Measurements from ENCODE around the gene AZIN2.

Gene AZIN2

DNA sequence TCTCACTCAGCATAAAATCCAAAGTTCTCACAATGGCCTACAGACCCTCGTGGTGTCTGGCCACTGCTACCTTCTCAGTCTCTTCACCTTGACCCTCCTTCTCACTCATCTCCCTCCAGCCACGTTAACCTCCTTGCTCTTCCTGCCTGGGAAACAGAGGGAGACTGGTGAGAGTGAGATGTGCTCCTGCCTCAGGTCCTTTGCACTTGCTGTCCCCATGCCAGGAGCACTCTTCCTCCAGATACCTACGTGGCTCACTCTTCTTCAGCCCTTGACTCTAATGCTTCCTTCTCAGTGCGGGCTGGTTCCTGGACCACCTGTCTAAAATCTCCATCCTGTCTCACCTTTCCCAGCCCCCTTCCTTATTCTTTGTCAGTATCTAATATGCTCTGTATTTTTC, 76.2 kb downstream of the AZIN2 start:
- DNase-seq = no peak

DNA sequence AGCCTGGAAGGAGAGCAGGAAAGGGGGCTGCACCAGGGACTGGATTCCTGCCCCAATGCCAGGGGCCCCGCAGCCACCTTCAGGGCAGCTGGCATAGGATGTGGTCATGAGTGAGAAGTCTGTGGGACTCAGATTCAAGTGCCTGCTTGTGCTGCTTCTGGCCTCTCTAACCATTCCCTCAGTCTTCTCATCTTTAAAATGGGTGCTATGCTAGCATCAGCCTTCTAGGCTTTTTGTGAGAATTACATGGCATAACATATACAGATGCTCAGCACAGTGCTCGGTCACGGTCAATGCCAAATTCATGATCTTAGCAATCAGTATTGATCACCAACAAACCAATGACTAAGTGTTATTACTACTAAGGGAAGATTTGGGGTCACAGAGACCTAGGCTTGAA, 77.4 kb downstream of the AZIN2 start:
- no peak for DNase-seq

DNA sequence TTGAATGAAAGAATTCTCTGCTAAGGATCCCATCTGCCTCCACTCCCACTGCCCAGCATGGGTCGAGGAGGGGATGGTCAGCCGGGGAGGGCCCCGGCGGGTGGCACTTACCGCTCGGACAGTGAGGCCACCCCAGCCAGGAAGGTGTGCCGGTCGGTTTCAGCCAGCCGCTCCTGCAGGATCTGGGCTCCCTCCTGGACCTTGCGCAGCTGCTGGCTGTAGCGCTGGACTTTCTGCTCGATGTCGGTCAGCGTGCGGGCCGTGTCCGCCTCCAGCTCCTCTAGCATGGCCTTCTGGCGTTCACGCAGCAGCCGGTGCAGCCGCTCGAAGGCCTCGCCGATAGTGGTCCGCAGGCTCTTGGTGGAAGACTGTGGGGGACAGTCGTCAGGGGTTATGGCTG, 78.6 kb downstream of the AZIN2 start:
- no peak for DNase-seq

DNA sequence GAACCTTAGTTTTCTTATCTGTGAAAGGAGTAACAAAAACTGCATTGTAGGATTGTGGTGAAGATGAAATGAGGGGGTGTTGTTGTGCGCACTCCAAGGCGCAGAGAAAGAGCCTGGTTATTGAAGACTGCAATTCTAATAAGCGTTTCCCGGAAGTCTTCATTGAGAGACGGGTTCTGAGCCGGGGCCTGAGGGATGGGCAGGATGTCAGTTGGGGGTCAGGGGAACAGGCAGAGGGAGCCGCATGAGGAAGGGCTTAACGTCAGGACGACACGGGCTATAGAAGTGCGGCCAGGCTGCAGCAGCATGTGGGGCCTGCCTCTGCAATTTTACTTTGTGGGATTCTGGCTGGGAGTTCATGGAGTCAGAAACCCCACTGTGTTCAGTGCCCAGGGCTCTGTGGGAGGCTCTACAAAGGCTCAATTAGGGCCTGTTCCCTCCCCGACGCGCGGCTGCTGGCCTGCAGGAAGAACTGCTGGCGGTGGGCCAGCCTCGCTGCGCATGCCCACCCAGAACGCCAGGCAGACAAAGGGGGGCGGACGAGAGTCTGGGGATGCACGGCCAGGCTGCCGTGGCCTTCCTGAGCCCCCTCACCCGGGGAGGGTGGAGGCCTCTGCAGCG, 80.2 kb downstream of the AZIN2 start:
- DNase-seq = no peak

DNA sequence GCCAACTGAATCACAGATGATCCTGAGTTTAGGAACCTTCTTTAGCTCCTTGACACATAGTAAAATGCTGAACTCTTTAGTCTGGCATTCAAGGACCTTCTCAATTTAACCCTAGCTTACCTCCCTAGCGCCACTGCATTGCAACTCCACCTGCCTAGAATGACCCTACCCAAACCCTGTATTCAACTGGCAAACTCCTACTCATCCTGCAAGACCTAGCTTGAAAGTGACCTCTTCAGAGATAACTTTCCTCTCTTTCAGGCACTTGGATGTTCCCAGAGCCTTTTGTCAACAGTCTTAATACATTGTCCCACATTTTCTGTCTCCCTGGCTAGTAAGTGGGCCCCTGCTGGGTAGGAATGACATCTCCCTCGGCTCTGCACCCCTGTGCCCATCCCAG, 81.2 kb downstream of the AZIN2 start:
- no peak for DNase-seq

DNA sequence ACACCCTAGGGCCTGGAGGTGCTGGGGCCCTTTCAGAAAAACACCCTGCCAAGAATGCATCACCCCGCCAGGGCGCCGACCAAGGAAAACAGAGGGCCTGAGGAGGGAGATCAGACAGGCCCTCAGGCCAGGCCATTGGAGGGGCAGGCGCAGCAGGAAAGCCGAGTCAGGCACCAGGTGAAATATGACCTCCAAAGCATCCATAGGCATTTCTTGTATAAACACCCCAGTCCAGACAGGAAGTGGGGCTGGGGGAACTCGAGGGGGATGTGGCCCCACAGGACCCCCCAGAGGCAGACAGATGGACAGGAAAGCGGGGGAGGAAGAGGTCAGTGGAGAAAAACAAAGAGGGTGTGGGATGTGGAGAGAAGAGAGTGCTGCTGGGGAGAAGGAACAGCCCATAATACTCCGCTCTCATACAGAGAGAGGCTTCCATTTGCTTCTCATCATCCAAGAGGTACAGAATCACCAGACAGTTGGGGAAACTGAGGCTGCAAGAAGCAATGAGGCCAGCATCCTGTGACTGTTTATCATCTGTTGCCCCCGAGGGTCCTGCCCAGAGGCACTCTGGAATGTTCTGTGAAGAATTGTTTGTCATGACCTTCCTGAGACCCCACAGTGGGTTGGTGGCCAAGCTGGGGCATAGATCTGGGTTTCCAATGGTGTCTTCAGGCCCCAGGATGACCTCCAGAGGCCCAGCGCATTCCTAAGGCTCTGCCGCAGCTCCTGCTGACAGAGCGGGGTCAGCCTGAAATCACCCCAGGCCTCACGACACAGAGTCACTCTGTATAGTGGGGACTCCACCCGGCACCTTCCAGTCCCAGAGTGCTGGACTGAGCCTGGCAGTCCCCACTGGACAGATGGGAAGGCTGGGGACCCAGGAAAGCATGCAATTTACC, 82.9 kb downstream of the AZIN2 start:
- no peak for DNase-seq

DNA sequence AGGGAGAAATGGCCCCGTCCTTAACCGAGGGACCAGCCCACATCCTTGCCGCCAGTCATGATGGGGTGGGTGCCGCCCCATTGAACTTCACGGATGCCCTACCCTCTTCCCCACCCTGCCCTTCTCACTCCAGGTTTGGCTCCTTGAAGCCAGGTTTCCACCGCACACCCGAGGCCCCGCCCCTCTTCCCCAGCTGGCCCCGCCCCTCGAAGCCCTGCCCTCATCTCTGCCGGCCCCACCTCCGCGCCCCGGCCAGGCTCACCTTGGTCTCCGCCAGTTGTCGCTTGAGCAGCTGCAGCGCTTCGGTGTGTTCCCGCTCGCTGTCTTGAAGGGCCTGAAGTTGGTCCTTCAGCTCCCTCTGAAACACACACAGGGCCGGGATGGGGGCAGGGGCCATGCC, 84.3 kb downstream of the AZIN2 start:
- no peak for DNase-seq

DNA sequence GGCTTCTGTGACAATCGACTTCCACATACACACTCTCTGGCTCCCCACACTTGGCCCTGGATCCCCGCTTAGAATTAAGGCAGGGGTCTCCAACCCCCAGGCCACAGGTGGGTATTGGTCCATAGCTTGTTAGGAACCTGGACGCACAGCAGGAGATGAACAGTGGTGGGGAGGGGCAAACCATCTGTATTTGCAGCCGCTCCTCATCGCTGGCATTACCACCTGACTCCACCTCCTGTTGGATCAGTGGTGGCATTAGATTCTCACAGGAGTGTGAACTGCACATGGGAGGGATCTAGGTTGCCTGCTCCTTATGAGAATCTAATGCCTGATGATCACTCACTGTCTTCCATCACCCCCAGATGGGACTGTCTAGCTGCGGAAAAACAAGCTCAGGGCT, 84.9 kb downstream of the AZIN2 start:
- no peak for DNase-seq

DNA sequence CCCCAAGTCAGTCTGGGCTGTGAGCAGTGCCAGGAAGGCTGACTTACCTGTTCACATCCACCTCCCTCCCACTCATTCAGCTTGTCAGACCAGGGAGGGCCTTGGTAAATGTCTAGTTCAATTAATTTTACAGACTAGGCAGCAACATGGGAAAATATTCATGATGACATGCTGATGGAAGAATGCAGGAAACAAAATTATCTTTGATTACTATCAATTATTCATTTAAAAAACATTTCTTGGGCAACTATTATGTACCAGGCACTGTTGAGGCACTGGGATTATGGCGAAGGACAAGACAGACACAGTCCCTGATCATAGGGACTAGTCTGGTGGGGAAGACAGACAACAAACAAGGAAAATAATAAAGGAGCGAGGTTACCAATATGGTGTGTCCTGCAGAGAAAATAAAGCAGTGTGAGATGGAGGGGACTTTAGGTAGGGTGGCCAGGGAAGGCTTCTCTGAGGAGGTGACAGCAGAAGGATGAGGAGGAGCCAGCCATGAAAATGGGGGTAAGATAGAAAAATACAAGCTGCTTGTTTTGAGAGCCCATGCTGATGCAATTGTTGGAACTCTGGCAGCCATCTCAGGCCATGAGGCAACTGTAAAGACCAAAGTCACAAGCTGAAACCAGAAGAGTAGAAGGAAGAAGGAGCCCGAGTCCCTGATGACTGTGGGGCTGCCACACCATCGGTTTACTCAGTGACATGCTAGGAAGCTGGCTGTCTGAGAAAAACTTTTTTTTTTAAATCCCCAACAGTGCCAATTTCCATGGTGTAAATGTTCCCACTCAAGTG, 86.9 kb downstream of the AZIN2 start:
- no peak for DNase-seq

DNA sequence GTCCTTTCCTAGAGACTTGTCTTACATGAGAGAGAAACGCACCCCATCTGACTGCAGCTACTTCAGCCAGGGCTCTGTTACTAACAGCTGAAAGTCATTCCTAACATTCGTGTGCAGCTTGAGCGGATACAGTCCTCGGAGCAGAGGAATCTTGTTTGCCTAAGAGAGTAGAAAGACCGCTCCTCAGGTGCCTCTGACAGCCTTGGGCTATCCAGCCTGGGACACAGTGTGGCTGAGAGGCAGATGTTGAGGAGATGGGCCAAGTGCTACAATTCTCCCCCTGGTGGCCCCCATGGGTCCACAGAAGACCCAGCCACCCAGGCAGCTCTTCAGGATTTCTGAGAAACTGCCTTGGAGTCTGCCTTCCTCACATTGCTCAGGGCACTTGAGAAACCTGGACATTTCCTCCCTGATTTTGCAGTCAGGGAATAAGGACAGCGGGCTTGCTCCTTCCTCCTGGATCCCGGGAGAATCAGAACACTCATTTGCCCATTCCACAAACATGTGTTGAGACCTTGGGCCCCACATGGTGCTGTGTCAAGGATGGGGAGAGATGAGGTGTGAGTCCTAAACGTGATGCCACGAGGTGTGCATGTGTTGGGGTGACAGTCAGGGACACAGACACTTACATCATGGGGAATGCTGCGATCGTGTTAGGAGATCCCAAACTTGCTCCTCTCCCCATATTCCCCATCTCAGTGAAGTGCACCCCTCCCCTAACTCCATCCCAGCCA, 87.8 kb downstream of the AZIN2 start:
- no peak for DNase-seq

DNA sequence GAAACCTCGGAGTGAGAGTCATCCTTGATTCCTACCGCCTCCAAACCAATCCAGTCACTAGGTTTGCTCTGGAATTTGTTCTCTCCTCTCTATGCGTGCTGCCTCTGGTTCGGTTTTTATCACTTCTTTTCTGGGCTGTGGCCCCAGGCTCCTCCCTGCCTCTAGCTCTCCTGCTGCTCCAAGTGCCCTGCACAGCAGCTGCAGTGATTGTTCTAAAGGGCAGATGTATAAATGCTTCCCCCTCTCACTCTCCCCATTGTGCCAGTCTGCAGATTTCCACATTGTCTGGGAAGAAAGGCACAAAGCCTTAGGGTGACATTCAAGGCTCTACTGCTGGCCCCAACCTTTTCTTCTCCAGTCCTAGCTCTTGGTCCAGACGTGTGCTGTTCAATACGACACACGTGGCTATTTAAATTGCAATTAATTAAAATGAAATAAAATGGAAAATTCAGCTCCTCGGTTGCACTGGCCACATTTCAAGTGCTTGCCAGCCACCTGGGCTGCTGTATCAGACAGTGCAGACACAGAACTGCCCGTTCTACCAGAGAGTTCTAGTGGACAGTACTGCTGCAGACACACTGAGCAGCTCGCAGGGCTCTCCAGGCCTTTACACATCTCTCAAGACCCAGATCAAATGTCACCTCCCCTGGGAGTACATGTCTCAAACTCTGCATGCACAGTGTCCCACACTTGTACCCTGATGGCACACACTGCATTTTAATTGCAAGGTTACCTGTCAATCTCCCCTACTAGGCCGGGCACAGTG, 88.5 kb downstream of the AZIN2 start:
- no peak for DNase-seq

Data from CD4-positive, alpha-beta T cell treated with Interleukin-15 for 1 hour (primary cell).